Measurements from ENCODE around the gene ACRBP.

The ACRBP gene

DNA sequence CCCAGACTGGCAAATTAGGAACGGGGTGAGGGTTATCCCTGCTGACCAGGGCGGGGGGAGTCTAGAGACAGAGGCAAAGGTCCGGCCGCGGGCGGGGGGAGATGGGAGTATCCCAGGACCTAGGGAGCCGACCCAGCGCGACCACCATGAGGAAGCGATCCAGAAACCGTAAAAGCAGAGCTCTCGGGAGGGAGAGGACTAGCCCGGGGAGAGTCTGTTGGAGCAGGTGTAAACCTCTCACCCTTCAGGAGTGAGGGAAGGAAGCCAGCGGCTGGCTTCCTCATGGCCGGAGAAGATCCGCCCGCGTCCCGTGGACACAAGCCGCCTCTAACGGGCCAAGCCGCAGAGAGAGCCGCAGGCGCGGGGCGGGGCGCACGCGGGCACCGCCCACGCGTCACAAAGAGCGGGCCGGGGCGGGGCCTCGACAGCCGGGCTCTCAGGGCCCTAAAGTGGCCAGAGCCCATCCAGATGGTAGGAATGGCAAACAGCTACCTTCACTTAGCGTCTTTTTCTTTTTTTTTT is at the start of gene ACRBP:
ACRBP (minus strand) TSS at position 350 of the 522 bp plus-strand sequence; CDS start at position 284, 66 bp downstream.
- peak; percentile 87 for DNase-seq (ENCODE audit: low read depth, low spot score)

- DNase-seq (ENCODE audit: low read depth, low spot score): no peak
Measured at GRCh38 chr12:6695313-6696045, 48.2 kb upstream of the ACRBP start.

DNA sequence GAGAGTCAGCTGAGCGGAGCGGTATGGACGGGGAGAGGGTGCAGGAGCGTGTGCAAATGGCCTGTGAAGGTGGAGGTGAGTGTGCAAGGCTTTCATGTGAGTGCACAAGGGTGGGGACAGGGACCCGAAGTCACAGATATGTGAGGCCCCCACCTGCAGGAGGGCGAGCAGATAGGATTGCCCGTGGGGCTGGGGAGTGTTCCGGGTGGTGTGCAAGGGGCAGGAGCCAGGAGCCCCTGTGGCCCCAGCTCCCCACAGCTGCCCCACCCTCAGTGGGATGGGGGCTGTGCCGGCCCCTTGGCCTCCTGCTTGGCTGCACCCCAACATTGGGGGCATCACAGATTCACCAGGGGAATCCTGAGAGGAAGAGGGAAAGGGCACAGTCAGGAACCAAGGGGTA is 47.5 kb upstream of the ACRBP start:
- DNase-seq (ENCODE audit: low read depth, low spot score): no peak

- no peak for DNase-seq (ENCODE audit: low read depth, low spot score)
Measured at GRCh38 chr12:6693832-6694355, 46.7 kb upstream of the ACRBP start.

- DNase-seq (ENCODE audit: low read depth, low spot score): no peak
Measured at GRCh38 chr12:6692888-6693287, 45.7 kb upstream of the ACRBP start.

GRCh38 chr12:6691473-6691872 is 44.2 kb upstream of the ACRBP start:
- no peak for DNase-seq (ENCODE audit: low read depth, low spot score)

DNA sequence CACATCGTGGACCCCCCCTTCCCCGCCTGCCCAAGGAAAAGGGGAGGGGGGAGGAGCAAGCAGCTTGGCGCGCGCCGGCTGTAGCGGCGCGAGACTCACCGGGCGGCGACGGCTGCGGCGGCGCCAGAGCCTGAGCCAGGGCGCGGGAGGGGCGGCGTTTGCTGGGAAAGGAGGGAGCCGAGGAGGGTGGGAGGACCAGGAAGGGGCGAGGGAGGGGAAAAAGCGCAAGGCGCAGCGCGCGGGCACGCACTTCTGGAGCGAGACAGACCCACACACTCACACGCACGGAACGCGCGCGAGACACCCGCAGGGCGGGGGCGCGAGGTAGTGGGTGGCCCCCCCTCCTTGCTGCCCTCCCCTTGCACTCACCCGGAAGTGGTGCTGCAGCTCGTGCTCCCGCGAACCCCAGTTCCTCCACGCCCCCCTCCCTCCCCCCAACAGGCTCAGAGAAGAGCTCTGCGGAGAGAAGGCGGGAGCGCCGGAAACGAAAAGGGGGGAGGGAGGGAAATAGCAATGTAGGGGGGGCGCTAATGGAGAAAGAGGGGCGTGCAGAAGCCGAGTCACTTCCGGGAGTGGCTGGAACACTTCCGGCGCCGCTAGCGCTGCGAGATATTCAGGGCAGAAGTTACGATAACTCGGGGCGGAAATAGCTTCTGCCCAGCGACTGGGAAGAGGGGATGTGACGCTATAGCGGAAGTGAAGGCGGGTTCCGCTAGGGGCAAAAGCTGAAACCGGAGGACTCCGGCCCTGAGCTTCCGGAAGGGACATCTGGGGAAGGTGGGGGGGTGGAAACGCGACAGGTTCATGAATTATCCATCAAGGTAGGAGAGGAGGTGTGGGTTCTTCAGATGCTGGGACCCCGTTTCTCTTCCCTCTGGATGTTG is 42.0 kb upstream of the ACRBP start, which contains the start of gene ZNF384:
ZNF384 (minus strand) TSS at position 377 of the 884 bp plus-strand sequence. CDS start 9,855 bp downstream, outside the sequence.
- DNase-seq (ENCODE audit: low read depth, low spot score): peak; percentile 98

DNA sequence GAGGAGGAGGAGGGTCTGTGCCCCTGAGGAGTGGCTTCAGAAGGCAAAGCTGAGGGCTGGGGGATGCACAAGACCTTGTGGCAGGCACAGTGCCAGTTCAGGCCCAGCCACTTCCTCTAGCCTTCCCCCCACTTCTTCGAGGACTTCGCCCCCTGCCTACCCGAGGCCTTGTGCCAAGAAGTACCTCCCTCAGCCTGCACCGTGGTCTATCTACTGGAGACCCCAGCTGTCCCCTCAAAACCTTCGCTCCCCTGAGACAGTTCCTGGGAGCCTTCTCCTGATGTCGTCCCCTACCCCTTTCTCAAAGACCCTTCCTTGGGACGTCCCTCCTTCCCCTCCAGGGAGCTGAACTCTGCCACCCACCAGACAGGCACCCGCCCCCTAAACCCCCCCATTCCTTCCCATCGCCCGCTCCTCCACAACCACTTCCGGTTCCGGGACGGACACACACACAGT is 41.3 kb upstream of the ACRBP start:
- no peak for DNase-seq (ENCODE audit: low read depth, low spot score)

GRCh38 chr12:6685814-6686213 is 38.6 kb upstream of the ACRBP start:
- no peak for DNase-seq (ENCODE audit: low read depth, low spot score)

DNA sequence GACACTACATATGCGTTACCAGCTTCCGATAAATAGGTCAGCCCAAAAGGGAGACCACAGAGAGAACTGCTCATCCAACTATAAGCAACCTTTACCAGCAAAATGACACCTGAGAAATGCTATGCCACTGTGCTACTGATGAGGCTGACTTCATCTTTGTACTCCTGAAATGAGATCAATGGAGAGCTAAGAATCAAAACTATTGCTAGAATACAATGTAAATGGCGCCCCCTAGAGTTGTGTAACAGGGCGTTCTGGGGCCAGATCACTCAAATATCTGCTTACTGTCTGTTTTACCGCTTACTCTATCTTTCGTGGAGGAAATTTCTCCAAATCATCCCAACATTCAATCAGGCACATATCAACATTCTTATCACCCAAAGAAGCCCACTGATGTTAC is 37.4 kb upstream of the ACRBP start:
- DNase-seq (ENCODE audit: low read depth, low spot score): peak; percentile 13

GRCh38 chr12:6676962-6677361 is 29.7 kb upstream of the ACRBP start:
- DNase-seq (ENCODE audit: low read depth, low spot score): no peak

DNA sequence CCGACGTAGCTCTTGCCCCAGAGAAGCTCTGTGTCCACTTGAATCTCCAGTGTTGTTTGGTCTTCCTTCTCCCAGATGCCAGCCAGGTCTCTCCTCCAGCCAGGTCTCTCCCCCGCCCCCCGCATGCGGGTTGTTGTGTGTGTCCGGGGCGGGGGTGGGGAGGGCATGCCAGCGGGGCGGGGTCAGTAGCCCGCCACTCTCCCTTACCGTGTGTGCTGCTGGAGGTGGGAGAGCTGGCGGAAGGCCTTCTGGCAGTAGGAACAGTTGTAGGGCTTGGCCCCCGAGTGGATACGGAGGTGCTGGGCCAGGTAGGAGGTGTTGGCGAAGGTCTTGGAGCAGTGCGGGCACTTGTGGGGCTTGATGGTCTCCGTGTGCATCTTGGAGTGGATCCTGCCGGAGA is 24.9 kb upstream of the ACRBP start:
- DNase-seq (ENCODE audit: low read depth, low spot score): no peak

- DNase-seq (ENCODE audit: low read depth, low spot score): peak; percentile 28
Measured at GRCh38 chr12:6667559-6668210, 20.5 kb upstream of the ACRBP start.

- DNase-seq (ENCODE audit: low read depth, low spot score): no peak
Measured at GRCh38 chr12:6666211-6666610, 19.0 kb upstream of the ACRBP start.

- no peak for DNase-seq (ENCODE audit: low read depth, low spot score)
Measured at GRCh38 chr12:6664902-6665301, 17.7 kb upstream of the ACRBP start.

- DNase-seq (ENCODE audit: low read depth, low spot score): peak; percentile 100
Measured at GRCh38 chr12:6662906-6663742, 15.9 kb upstream of the ACRBP start, which contains the start of gene ING4. Gene ING4 (minus strand): TSS chr12:6663119. CDS start chr12:6663101, 18 bp downstream.

- DNase-seq (ENCODE audit: low read depth, low spot score): no peak
Measured at GRCh38 chr12:6662602-6662905, 15.3 kb upstream of the ACRBP start.

DNA sequence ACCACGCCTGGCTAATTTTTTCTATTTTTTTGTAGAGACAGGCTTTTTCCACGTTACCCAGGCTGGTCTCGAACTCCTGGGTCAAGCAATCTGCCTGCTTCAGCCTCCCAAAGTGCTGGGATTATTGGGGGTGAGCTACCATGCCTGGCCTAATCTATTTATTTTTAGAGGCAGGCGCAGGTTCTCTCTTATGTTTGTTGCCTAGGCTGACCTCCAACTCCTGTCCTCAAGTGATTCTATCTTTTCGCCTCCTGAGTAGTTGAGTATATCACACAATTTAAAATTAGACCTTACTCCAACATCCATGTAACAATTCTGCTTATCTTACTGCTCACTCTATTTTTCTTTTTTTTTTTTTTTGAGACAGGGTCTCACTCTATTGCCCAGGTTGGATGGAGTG is 6.8 kb upstream of the ACRBP start:
- DNase-seq (ENCODE audit: low read depth, low spot score): no peak

DNA sequence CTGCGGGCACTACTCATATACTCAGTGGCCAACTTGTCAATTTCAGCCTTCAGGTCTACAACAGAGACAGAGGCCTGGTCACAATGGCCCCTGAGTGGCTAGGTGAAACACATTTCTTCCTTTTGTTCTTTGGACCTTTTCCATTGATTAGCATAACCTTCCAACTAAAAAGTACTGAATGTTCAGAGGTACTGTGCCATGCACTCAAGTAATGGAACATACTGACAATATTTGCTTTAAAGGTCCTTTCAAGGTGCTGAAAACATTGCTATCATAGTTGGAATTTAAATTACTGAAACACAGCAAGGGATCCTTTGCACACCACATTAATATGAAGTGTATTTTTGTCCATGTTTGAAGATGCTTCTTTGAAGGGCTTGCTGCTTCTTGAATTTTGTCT is 6.1 kb upstream of the ACRBP start:
- DNase-seq (ENCODE audit: low read depth, low spot score): no peak

- DNase-seq (ENCODE audit: low read depth, low spot score): no peak
Measured at GRCh38 chr12:6652391-6652790, 5.2 kb upstream of the ACRBP start.

DNA sequence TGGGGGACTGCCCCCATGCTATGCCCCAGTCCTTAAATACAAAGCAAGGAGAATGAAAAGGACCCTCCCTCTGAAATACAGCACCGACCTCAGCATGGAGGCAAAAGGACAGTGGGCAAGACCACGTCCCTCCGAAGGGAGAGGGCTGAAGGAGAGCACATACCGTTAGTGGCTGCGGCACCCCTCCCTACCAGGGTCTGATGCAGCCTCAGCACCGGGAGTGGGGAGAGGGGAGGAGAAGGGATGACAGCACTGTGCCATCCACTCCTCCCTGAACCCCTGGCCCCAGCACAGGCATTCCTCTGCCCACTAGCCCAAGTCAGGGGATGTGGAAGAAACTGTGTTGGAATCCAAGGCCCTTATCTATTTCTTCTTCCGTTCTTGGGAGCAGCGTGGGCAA is 3.6 kb upstream of the ACRBP start:
- DNase-seq (ENCODE audit: low read depth, low spot score): no peak

All from ELF-1 (cell line).